Bronchial epithelial cell (primary cell): Measurements from ENCODE around the gene CLRN3. TPM values are rescaled to one million over a fixed set of nuclear protein-coding genes. Genes with fewer than 3 reads are reported as not detected.
A peak's percentile ranks its signal among the peaks of the same experiment; 100 is the strongest.

Experiments
- DNase-seq: peaks from one replicate; pipeline ENCODE4 v3.0.0-alpha.2; 2010; ENCODE audit warnings: low read depth
- FAIRE-seq: peaks from 2 replicates; lab custom pipeline; 2011; peaks lifted over from hg19 to GRCh38; lab: Jason Lieb, UNC
- H3K27me3 ChIP-seq: 2 replicates; pipeline ENCODE4 v1.5.1; 2011; ENCODE audit warnings: low read length; ENCODE audit not compliant: control insufficient read depth, insufficient read depth
- H3K36me3 ChIP-seq: 2 replicates; pipeline ENCODE4 v1.5.1; 2011; ENCODE audit warnings: low read length; ENCODE audit not compliant: control insufficient read depth, insufficient read depth
- H3K4me3 ChIP-seq: 2 replicates; pipeline ENCODE4 v1.5.1; 2011; ENCODE audit warnings: mild to moderate bottlenecking, low read depth, low read length, control low read depth
- CTCF ChIP-seq: IDR thresholded peaks from 2 replicates; pipeline ENCODE4 v1.5.1; 2011; ENCODE audit warnings: mild to moderate bottlenecking, moderate library complexity, low read length, control low read depth, inconsistent platforms; ENCODE audit not compliant: insufficient read depth, severe bottlenecking
- total RNA-seq: library from RNA; depleted of rRNA; stranded (reverse); fragments of >200 nt; gene quantifications from 2 replicates; pipeline ENCODE4 v1.2.1, GENCODE V29; 2014

The CLRN3 gene
- total RNA-seq, 1 donor from 2014 or later, result not detected

- H3K27me3 ChIP-seq, result no peaks in the 10 kb centered on the region
These were observed 11.0 kb upstream of the CLRN3 start for GRCh38 chr10:127903789-127904188.

GRCh38 chr10:127899766-127900387 lies 7.1 kb upstream of the CLRN3 start:
- no peaks in the 10 kb centered on the region for H3K27me3 ChIP-seq
- no peak for TF ChIP-seq CTCF
- no peaks in the 10 kb centered on the region for H3K36me3 ChIP-seq
- peak; percentile 21 for DNase-seq
- FAIRE-seq, result peak; percentile 28
- H3K4me3 ChIP-seq, result no peak overlapping the region

More at GRCh38 chr10:127903789-127904188, 11.0 kb upstream of the CLRN3 start:
- FAIRE-seq (no peak), DNase-seq (no peak)
- no peak overlapping the region for H3K4me3 ChIP-seq
- no peak for TF ChIP-seq CTCF
- no peaks in the 10 kb centered on the region for H3K36me3 ChIP-seq

GRCh38 chr10:127897177-127897576 lies 4.4 kb upstream of the CLRN3 start:
- TF ChIP-seq CTCF, result no peak
- Histone ChIP-seq H3K27me3 (no peaks in the 10 kb centered on the region), H3K4me3 (no peak overlapping the region), H3K36me3 (no peaks in the 10 kb centered on the region)
- DNase-seq, result no peak
- FAIRE-seq, result no peak

- FAIRE-seq (no peak), DNase-seq (no peak)
- Histone ChIP-seq H3K4me3 (no peak overlapping the region), H3K27me3 (no peaks in the 10 kb centered on the region), H3K36me3 (no peaks in the 10 kb centered on the region)
- TF ChIP-seq CTCF, result no peak
These were observed 3.8 kb upstream of the CLRN3 start for GRCh38 chr10:127896590-127896989.

GRCh38 chr10:127894146-127894545 lies 1.4 kb upstream of the CLRN3 start:
- no peak for TF ChIP-seq CTCF
- Histone ChIP-seq H3K4me3 (no peak overlapping the region), H3K36me3 (no peaks in the 10 kb centered on the region), H3K27me3 (no peaks in the 10 kb centered on the region)
- FAIRE-seq (no peak), DNase-seq (peak; percentile 37)

GRCh38 chr10:127890832-127891334 lies 1.9 kb downstream of the CLRN3 start:
- Histone ChIP-seq H3K27me3 (no peaks in the 10 kb centered on the region), H3K36me3 (no peaks in the 10 kb centered on the region), H3K4me3 (no peak overlapping the region)
- DNase-seq (no peak), FAIRE-seq (no peak)
- TF ChIP-seq CTCF, result no peak
